Fibroblast of lung (primary cell): ENCODE results near the gene IL34.

Experiments
- EZH2 ChIP-seq: IDR thresholded peaks from 2 replicates; pipeline ENCODE4 v1.5.1; 2012; ENCODE audit warnings: low read length, control low read depth, mild to moderate bottlenecking; ENCODE audit errors: missing control alignments
- TF ChIP-seq, protein P1 (sequence below), 2 donors: IDR thresholded peaks in 1 of 2; conservative IDR thresholded peaks in 1 of 2; 1 replicate in 1 of 2; 2 replicates in 1 of 2; pipeline ENCODE4 v1.5.1; 2011 to 2012; ENCODE audit warnings: low read length in 2 of 2, control low read depth in 1 of 2, inconsistent platforms in 1 of 2, low read depth in 1 of 2, mild to moderate bottlenecking in 1 of 2

DNA sequence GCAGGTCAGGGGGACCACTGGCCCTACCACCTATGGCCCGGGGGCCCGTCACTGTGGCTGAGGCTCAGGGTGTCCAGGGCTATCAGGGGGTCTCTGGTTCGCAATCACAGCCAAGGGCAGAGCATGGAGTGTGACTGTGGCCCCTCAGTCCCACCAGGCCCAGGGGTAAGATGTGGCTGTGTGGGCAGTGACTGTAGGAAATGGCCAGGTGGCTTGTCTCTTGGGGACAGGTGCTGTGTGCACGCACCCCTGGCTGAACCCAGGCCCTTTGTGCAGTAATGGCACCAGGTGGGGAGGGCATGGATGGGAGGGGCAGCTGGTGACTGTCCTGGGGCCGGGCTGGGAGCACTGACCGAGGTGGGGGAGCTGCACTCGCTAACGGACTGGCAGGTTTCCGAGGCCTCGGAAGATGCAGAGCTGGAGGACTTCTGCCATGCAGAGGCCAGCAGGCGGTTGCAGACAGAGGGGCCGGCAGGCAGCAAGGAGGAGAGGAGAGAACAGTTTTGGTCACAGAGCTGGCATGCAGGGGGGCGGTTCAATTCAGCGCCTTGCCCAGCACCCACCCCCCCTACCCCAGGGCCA lies 18.8 kb downstream of the IL34 start:
- TF ChIP-seq, protein P1, sequence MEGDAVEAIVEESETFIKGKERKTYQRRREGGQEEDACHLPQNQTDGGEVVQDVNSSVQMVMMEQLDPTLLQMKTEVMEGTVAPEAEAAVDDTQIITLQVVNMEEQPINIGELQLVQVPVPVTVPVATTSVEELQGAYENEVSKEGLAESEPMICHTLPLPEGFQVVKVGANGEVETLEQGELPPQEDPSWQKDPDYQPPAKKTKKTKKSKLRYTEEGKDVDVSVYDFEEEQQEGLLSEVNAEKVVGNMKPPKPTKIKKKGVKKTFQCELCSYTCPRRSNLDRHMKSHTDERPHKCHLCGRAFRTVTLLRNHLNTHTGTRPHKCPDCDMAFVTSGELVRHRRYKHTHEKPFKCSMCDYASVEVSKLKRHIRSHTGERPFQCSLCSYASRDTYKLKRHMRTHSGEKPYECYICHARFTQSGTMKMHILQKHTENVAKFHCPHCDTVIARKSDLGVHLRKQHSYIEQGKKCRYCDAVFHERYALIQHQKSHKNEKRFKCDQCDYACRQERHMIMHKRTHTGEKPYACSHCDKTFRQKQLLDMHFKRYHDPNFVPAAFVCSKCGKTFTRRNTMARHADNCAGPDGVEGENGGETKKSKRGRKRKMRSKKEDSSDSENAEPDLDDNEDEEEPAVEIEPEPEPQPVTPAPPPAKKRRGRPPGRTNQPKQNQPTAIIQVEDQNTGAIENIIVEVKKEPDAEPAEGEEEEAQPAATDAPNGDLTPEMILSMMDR (conservative IDR thresholded peaks at IDR 0.05 in 1 of 2, IDR thresholded peaks at IDR 0.05 in 1 of 2; ENCODE audit: low read depth in 1 of 2, low read length in 2 of 2): no peak
- no peak for TF ChIP-seq EZH2
